ENCODE data around the gene PRDM16. TPM values are rescaled to one million over a fixed set of nuclear protein-coding genes. Genes with fewer than 3 reads are reported as not detected.

The PRDM16 gene
- total and polyA plus RNA-seq, 2 of the 13 experiments (the other 11 are each of a cell fraction or from before 2014, with no cell fraction given) = 0.15 to 0.81 TPM

DNA sequence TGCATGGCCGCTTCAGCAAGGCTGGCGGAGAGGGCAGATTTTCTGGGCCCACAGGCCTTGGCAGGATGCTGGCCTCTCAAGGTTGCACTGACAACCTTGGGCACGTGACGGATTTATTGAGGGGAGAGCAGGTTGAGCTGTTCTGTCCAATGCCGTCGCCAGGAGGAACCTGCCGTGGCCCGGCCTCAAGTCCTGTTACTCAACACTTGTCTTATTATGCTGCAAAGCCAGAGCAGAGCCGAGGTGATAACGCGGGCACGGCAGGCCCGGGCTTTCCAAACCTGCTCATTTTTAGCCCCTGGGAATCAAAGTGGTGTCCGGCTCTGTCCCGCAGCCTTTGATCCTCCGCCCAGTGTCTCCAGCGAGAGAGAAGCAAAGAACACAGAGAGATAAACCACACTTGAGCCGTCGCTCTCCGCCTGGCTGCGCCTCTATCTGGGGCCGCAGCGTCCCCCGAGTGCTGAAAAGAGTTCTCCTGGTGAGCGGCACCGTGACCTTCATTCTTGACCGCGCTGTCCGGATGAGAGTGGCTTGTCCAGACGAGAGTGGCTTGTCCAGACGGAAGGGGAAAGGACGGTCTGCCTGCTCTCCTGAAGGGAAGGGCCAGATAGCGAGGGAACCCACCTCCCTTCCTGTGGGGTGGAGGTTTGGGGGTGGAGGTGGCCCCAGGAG, 223.2 kb downstream of the PRDM16 start (continued):
- TF ChIP-seq, protein P1, sequence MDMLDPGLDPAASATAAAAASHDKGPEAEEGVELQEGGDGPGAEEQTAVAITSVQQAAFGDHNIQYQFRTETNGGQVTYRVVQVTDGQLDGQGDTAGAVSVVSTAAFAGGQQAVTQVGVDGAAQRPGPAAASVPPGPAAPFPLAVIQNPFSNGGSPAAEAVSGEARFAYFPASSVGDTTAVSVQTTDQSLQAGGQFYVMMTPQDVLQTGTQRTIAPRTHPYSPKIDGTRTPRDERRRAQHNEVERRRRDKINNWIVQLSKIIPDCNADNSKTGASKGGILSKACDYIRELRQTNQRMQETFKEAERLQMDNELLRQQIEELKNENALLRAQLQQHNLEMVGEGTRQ (IDR thresholded peaks at IDR 0.05; ENCODE audit: low read depth, low read length) = peak; percentile 60; the same call in 1 of the 2 replicates
- TF ChIP-seq, protein P1 (CRISPR knock-in tag; IDR thresholded peaks at IDR 0.05; ENCODE audit: borderline replicate concordance) = peak; percentile 53
- TF ChIP-seq ZNF605 (CRISPR knock-in tag; IDR thresholded peaks at IDR 0.05) (no peak), GPN1 (CRISPR knock-in tag; IDR thresholded peaks at IDR 0.05; ENCODE audit: borderline replicate concordance) (no peak), ZFP62 (CRISPR knock-in tag; IDR thresholded peaks at IDR 0.05) (no peak), KLF9 (CRISPR knock-in tag; IDR thresholded peaks at IDR 0.05; ENCODE audit: low read depth) (no peak), HDAC1 (CRISPR knock-in tag; IDR thresholded peaks at IDR 0.05) (peak; percentile 56; the same call in 1 of the 2 replicates), HMGA1 (CRISPR knock-in tag; conservative IDR thresholded peaks at IDR 0.05) (no peak), HOXA7 (CRISPR knock-in tag; IDR thresholded peaks at IDR 0.05) (no peak), ZNF33A (CRISPR knock-in tag; IDR thresholded peaks at IDR 0.05; ENCODE audit: borderline replicate concordance) (no peak), FLYWCH1 (CRISPR knock-in tag; IDR thresholded peaks at IDR 0.05) (0 out of 2 replicates have a peak, but pooled peaks have one; percentile 59), ZBTB21 (CRISPR knock-in tag; IDR thresholded peaks at IDR 0.05) (no peak), ZNF329 (CRISPR knock-in tag; IDR thresholded peaks at IDR 0.05; ENCODE audit: low read depth) (no peak), FOXK2 (IDR thresholded peaks at IDR 0.05) (no peak), ZBTB42 (CRISPR knock-in tag; IDR thresholded peaks at IDR 0.05) (no peak), ZNF451 (CRISPR knock-in tag; IDR thresholded peaks at IDR 0.05) (no peak), ZNF567 (CRISPR knock-in tag; IDR thresholded peaks at IDR 0.05; ENCODE audit: borderline replicate concordance) (no peak), MEIS2 (CRISPR knock-in tag; IDR thresholded peaks at IDR 0.05) (no peak), SOX6 (IDR thresholded peaks at IDR 0.05) (no peak), SOX6 (CRISPR knock-in tag; IDR thresholded peaks at IDR 0.05) (no peak), ZNF30 (CRISPR knock-in tag; IDR thresholded peaks at IDR 0.05) (no peak), NFE2L2 (IDR thresholded peaks at IDR 0.05; ENCODE audit: low read length) (no peak), SIN3A (IDR thresholded peaks at IDR 0.05; ENCODE audit: borderline replicate concordance, low read depth, low read length) (no peak), MEF2D (CRISPR knock-in tag; IDR thresholded peaks at IDR 0.05) (no peak), HES4 (CRISPR knock-in tag; IDR thresholded peaks at IDR 0.05; ENCODE audit: borderline replicate concordance) (no peak)
- TF ChIP-seq, protein P2, sequence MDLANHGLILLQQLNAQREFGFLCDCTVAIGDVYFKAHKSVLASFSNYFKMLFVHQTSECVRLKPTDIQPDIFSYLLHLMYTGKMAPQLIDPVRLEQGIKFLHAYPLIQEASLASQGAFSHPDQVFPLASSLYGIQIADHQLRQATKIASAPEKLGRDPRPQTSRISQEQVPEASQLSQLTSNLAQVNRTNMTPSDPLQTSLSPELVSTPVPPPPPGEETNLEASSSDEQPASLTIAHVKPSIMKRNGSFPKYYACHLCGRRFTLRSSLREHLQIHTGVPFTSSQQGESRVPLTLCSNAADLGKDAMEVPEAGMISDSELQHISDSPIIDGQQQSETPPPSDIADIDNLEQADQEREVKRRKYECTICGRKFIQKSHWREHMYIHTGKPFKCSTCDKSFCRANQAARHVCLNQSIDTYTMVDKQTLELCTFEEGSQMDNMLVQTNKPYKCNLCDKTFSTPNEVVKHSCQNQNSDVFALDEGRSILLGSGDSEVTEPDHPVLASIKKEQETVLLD (CRISPR knock-in tag; IDR thresholded peaks at IDR 0.05; ENCODE audit: low read depth) = no peak
